ENCODE results near the gene NTRK3. TPM values are rescaled to one million over a fixed set of nuclear protein-coding genes. Genes with fewer than 3 reads are reported as not detected.

Gene NTRK3
- polyA plus RNA-seq, 1 donor, result 3.2 TPM

DNA sequence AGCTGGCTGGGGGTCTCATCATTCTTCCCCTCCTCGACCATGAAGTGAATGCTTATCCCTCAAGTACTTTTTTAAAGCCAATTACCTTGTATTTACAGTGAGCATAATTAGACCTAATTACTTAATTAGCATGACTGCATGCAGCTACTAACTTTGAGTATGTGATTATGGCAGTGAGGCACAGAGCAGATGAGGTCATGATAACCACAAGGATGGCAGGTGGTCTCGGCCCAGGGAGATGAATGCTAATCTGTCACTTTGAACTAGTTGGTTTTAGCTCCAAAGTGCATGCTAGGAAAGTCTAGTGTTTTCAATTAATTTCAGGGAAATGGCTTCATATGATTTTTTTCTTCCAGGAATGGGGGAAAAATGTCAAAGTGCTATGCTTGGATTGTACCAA lies 233.8 kb downstream of the NTRK3 start:
- DNase-seq, result no peak

DNA sequence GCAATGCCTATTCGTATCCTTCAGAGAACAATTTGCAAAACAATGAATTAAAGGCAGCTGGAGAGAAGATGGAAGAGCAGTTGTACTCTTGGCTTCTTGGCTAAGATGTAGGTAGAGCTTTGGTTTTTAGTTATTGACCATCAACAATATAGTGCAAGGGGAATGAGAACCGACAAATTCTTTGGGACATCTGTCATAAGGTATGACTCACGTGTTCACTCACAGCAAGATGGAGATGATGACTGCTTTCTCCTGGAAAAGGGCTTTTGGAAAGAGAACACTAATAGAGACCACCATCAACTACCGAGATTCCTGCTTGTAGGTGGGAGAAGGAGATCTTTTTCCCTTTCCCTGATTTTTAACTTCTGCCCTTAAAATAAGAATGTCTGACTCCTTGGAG lies 234.9 kb downstream of the NTRK3 start:
- DNase-seq, result no peak

DNA sequence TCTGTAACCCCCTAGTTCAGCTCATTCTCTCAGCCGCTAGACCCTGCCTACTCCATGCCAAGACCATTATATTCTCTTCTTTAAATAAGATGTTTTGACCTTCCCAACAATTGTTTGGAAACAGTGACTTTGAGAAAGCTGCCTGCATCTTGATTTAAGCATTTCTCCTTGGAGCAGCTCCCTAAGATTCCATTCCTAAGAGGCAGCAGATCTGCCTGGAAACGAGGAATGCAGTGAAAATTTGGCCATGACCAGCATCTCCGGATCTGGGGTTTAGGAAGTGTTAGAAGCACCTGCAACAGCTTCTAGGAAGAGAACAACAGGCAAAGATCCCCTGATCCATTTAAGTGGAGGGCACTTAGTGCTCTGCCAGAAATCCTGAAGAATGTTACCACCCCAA lies 235.7 kb downstream of the NTRK3 start:
- DNase-seq, result no peak

DNA sequence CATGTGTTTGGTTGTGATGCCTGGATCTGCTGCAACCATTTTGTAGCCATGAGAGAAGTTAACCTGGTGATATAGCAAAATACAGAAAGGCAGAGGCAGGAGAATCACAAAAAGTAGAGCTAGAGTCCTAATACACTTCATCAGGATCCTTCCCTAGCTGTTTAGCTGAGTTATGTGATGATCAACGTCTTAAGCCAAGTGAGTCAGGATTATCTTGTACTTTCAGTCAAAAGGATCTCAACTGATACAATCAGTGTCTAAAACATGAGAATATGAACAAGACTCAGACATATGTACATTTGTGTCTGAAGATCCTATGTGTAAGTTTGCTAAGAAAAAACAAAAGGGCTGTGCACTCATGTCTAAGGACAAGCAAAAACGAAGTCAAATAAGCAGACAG lies 236.9 kb downstream of the NTRK3 start:
- DNase-seq, result no peak

DNA sequence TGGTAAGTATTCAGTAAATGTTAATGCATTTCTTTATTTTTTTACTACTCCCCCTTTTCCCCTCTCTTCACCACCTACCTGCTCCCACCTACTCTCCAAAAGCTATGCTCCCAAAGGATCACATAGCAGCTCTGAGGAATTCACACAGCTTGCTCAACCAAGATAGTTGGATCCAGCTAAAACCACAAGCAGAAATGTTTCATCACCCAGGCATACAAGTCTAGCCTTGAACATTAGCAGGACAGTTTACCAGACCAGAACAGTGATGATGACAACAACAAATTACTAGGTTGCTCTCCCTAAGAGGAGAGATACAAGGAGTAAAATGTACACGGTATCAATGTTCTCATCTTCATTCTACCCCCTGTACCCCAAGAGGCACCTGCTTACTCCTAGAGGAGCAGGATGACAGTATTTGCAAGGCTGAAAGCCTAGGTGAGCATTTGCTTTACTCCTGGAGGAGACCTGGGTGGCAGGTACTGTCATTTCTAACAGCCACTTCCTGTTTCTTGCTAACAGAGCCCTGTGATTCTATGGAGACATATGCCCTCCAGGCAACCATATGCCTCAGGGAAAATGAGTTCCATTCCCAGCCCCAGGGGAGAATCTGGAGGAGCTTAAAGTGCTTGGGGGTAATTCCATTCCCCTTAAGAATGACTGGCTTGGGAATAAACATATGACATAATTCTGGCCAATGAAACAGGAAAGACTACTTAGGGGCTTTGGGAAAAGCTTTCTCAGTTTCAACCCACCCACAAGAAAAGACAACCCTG lies 237.5 kb downstream of the NTRK3 start:
- no peak for DNase-seq

DNA sequence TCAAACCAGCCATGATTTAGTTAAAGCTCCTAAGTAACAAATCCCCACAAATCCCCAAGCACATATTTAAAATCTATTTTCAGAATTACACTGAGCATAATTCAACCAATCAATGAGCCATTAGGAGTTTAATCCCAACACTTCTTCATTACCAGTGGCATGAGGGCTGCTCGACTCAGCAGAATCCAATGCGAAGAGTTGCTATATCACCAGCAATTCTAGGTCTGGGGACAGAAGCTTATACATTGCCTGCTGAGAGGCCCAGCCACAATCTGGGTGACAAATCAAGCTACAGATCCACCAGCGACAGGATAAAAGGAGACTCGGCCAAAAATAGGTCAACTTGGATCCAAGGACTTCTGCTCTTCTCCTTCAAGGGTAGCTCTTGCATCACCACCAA lies 238.8 kb downstream of the NTRK3 start:
- no peak for DNase-seq

DNA sequence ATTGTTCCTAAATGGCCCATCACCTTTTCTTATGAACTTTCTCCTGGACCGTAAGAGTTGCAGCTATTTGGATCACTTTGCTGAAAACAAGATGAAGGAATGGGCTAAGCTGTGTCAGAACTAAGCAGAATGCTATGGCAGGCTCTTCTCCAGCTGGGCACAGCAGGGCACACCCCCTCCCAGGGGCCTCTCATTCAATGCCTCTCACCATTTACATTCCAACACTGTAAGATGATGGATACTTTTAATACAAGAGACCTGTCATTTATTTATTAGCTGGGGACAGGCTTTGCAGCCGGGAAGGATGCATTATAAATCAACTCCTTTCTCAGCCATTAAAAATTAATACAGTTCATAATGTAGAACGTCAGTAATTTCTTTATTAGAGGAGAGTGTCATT lies 240.1 kb downstream of the NTRK3 start:
- DNase-seq, result no peak

DNA sequence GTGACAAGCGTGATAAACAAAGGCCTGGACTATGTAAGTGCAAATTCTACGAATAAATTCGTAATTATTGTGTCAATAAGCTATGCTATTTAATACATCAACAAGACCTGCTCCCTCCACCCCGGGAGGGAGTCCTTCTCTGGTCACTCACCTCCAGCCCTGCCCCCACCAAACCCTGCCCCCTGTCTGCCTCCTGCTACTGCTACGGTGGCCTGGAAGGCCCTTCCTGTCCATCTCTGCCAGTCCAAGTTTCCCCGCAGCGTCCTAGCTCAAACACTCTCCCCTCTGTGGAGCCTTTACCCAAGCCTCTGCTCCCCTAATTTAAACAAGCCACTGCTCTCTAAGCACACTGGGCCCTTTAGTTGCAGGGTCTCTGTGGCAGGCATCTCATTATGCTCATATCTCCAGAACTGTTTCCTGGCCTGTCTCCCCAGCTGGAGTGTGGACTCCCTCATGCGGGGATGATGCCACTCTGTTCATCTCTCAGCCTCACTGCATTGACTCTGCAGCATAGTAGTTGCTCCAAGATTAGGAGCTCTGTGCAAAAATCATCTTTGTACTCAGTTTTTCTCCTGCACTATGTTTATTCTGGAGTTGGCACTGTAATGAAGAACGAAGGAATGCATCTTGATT lies 241.2 kb downstream of the NTRK3 start:
- DNase-seq, result no peak

DNA sequence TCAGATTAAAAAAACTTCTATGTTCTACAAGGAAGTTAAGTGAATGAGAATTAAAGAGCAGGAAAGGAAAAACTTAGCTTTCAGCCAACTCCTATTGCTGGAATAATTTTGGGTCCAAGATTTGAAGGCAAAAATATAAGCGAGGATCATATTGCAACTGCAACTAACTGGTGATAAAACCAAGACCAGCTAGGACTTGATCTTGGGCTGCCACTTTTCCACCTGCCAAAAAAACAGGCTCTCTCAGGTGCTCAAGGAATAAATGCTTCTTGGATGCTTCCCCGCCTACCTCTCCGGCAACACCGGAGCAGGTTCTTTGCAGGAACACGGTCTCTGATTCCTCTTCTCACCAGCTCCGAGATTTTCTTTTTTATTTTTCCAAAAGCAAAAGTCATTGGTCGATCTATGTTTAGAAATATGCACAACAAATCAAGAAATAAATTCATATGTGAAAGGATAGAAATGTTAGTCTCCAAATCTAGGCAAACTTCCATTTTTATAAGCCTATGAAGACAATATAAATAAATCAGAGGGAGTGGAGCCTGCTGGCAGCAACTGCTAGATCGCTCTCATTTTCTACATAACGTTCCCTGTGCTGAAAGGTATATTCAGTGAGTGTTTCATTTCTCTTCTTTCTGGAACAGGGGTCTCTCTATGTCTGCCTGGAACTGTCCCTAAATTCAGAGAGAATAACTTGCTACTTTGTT lies 241.9 kb downstream of the NTRK3 start:
- peak; percentile 6 for DNase-seq

DNA sequence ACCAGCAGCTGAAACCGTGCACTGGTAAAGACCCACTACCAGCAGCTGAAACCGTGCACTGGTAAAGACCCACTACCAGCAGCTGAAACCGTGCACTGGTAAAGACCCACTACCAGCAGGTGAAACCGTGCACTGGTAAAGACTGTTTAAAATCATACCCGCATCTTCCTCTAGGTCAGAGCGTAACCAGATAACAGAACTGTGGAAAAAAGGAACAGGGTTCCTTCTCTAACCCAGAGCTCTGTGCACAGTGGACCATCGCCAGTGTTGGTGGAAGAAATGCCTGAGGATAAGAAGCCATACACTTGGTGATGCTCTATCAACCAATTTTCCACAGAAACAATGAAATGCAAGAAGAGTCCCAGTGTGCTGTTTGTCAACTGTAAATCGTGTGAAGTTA lies 243.4 kb downstream of the NTRK3 start:
- no peak for DNase-seq

DNA sequence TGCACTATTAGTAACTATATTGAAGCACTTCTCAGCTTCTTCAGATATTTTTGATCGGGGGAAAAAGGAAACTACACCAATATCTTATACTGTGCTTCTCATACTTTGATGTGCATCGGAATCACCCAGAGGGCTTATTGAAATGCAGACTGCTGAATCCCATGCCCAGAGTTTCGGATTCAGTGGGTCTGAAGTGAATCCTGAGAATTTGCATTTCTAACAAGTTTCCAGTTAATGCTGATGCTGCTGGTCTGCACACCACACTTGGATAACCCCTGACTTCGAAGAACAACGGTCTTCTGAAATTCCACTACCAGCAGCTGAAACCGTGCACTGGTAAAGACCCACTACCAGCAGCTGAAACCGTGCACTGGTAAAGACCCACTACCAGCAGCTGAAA lies 243.9 kb downstream of the NTRK3 start:
- DNase-seq, result no peak

DNA sequence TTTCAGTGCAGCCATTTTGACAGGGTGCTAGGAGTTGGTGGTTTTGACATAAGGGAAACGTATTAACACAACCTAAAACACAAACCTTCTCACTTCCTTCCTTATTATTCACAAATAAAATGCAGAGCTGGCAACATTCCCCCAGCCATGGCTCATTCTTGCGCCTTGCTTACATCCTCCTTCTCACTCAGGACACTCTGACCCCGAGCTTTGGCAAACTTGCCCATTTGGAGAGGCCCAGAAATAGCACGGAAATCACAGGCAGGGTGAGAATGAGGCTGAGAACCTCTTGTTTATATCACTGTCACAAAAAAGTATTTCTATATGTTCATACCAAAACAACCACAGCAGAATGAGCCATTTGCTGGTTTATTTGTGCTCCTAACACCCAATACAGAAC lies 244.3 kb downstream of the NTRK3 start:
- DNase-seq, result no peak

DNA sequence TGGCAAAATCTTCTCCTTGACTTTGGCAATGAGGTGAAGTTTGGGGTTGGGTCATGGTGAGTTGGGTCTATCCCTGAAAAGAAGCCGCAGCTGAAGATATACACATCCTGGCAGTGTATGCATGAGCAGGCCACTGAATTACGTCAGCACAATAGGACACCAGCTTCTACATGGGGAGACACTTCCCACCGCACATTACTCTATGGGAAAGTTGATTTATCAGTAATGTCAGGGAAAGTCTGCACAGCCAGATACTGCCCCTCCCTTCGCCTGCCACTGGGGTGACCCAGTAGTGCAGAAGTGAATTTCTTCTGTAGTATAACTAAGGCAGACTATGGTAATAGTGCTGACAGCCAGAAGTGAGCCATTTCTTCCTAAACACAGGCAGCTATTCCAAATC lies 245.0 kb downstream of the NTRK3 start:
- DNase-seq, result no peak

DNA sequence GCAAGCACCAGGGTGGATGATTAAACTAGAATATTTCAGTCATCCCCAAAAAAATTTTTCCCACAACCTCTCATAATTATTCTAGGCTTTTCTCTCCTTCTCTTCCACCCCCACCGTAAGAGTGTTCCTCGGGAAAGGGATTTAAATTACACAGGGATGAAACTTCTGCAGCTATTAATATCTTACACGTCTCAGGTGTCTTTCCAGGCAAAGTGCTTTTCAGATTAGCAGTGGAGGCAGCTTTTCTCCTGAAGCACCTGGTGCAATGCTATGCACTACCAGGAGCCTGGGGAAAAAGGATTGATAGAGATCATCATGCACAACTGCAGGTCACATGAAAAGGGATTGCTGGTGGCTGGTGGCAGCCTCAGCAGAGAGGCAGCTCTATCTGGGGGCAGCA lies 250.4 kb downstream of the NTRK3 start:
- DNase-seq, result no peak

DNA sequence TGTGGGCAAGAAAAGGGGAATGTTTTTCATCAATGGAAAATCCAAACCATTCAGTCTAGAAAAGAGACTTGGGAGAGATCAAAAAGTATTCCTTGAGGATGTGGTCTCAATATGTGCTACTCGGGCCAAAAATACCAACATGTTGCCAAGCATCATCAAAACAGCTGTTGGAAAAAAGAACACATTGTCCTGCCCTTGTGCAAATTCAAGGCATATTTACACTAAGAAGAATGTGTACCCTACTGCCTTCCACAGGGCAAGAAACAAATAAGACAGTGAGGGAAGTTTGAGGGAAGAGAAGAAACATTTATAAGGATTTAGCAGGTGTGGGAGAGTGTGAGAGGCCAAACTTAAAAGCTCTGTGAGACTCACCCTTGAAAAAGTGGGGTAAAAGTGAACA lies 252.1 kb downstream of the NTRK3 start:
- no peak for DNase-seq

DNA sequence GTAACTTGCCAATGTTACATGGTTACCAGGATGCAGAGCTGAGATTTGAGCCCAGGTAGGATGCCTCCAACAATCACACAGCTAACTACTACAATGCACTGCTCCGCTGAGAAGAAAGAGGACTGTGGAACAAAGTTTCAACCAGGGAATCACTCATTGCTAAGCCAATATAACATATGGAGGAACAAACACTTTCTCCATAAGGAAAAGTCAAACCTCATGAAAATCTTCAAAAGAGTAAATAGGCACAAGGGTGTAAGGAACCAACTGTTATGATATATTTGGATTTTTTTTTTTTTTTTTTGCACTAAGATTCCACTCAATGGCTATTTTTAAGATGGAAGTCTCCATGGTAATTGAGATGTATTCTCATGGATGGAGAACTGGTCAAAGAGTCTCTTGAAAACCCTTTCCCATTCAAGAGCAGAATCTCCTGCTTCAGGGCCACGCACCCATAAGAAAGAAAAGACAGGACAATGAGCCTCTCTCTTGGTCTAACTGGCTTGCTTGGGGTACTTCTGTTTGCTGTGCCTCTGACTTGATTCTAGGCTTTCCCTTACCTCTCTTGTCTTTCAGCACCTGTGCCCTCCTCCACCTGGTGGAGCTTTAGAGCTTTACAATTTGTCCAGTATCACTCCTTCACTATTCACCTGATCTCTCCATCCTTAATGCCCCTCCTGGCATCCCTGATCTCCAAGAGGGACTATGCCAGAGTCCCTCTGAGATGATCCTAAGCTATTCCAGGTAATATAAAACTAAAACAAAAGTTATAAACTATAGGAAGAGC lies 252.8 kb downstream of the NTRK3 start:
- no peak for DNase-seq

DNA sequence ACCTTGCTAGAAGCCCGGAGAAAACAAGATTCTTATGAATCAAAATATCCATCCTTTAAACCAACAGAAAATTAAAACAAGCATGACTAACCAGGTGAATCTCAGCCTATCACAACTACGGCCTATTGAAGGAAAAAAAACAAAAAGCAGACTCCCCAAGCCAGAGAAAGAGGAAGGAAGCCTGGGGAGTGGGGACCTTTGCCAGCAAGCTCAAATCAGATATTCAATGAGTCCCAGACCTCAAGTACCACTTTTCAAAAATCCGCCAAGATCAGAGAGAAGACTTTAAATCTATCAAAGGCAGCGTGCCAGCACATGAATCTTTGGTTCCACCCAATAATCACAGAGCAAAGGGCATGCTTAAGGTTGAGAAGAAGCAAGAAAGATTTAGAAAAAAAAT lies 253.8 kb downstream of the NTRK3 start:
- no peak for DNase-seq

DNA sequence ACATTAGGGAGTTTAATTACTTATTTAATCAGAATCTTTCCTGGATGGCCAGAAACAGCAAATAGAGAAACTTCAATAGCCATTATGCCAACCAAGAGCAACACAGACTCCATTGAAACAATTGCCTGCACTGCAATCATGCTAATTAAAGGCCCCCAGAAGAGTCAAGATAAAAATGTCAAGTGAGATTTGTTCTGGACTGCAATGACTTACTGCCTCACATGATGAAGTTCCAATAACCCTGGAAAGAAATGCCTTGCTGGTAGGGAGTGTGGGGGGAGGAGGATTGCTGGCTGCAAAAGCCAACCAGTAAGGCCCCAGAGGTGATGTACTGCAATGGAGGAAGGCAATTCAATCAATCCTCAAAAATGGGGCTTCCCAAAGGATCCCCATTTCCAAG lies 257.9 kb downstream of the NTRK3 start:
- DNase-seq, result no peak

DNA sequence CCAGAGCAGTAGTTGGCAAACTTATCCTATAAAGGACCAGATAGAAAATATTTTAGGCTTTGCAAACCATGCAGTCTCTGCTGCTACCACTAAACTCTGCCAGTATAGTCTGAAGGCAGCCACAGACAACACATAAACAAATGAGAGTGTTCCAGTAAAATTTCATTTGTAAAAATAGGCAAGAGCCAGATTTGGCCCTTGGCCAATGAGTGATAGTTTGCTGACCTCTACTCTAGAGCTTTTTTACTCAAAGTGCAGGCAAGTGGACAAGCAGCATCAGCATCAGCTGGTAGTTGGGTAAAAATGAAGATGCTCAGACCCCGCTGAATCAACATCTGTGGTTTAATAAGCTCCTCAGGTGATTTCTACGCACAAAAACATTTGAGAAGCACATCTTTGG lies 269.8 kb downstream of the NTRK3 start:
- DNase-seq, result no peak

DNA sequence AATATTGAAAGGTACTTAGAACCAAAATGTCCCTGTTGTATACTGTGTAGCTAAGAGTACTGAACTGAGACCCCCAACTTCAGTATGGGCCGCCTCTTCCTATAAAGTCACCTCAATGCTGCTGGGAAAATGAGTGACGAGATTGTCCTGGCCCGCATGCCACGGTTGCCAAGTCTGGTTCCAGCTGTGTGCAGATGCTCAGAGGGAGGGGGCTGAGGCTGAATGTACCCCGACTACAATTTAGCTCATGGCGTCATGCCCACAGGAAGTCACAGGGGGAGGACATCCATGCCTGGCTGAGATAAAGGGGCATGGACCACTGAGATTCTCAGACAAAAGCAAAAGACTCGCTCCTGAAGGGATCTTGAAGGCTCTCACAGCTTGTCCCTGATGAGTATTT lies 271.1 kb downstream of the NTRK3 start:
- no peak for DNase-seq

DNA sequence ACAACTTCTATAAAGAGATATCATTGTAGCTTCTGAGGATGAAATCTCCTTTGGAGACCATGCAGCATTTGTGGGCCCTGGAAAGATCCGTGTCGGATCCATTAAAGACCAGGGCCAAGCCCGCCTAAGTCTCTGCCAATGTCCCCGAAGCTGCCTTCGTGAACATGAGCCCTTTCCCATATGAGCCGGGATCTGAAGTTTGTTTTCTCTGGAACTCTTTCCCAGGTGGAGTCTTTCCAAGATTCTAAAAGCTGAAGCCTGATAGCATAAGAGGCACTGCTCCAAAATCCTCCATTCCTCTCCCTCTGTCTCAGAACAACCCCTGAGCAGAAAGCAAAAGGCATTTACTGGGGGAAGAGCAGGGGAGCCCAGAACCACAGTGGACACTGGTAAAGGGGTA lies 274.6 kb downstream of the NTRK3 start:
- DNase-seq, result peak; percentile 58

DNA sequence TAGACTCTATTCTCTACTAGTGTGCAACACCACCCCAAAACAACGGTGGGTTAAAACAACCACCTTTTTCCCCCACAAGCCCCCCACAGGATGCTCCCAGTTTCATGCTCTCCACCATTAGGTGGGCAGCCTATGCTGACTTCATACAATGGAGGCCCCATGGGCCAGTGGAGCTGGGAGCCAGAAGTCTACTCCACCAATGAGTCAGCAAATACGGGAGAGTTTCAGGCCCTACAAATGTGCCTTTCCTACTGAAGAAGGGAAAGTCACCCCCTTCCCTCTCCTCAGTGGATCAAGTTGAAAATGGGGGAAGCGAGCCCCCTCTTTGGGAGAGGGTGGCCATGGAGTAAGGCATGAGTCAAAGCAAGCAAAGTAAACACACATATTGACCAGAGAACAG lies 278.6 kb downstream of the NTRK3 start:
- DNase-seq, result no peak

DNA sequence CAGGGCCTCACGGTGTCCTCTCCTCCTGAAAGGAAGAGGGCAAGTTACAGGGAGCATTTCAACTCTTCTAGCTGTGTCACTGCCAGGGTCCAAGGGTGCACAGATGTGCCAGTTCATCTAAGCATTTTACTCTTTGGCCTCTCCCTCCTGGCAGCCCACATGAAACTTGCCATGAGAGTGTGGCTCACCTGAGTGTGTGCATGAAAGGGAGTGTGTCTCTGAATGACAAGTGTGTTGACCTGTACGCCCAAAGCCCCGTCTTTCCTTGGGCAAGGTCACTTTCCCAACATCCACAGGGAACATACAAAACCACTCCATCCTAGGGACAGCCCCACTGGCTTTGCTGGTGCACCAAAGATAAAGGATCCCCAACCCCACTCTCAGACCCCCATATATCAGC lies 280.0 kb downstream of the NTRK3 start:
- DNase-seq, result no peak

All from hindlimb muscle (tissue), 1 donor.